B cell (primary cell): Measurements from ENCODE around the gene OGG1. TPM values are rescaled to one million over a fixed set of nuclear protein-coding genes. Genes with fewer than 3 reads are reported as not detected.

Experiments used
- ATAC-seq: fragments of 200-7000 bp; cut with Tn5 transposase; one replicate; pipeline ENCODE4 v1.10.0; 2021; ENCODE audit warnings: low read depth, mild to moderate bottlenecking, moderate number of reproducible peaks, moderate library complexity
- CTCF ChIA-PET: fragments of 350-600 bp; sonication (Branson Sonifier 250); formaldehyde crosslinking; loops from one replicate; lab custom pipeline; 2021; ENCODE audit warnings: antibody characterized with exemption, inconsistent platforms; lab: Charles Lee
- POLR2A ChIA-PET: fragments of 350-600 bp; sonication (Branson Sonifier 250); formaldehyde crosslinking; loops from one replicate; lab custom pipeline; 2021; ENCODE audit warnings: antibody characterized with exemption; lab: Charles Lee
- DNase-seq: peaks from one replicate; pipeline ENCODE4 v3.0.0; 2013
- H2AFZ ChIP-seq: 2 replicates; pipeline ENCODE4 v1.6.1; 2012; ENCODE audit warnings: mild to moderate bottlenecking, low read depth, low read length; ENCODE audit not compliant: insufficient read depth, poor library complexity, severe bottlenecking
- H3K27ac ChIP-seq, 2 donors: 1 replicate in 1 of 2; 2 replicates in 1 of 2; pipeline ENCODE4 v1.5.1; 2012 to 2013; ENCODE audit warnings: low read length in 2 of 2, mild to moderate bottlenecking in 2 of 2, moderate library complexity in 1 of 2
- H3K27me3 ChIP-seq, 4 experiments: fragments of 200-600 bp in 1 of 4; sonication (generic) in 1 of 4; replicated peaks in 1 of 4; 1 replicate in 2 of 4; 2 replicates in 2 of 4; pipeline versions ENCODE4 v1.6.1 to v1.7.0; 2013 to 2016; ENCODE audit warnings: low read length in 3 of 4, mild to moderate bottlenecking in 2 of 4, mixed read lengths in 1 of 4, moderate library complexity in 1 of 4; ENCODE audit not compliant: insufficient read depth in 4 of 4, control insufficient read depth in 3 of 4; ENCODE audit errors: control extremely low read depth in 1 of 4
- H3K36me3 ChIP-seq, 2 experiments: replicated peaks in 1 of 2; 1 replicate in 1 of 2; 2 replicates in 1 of 2; pipeline versions ENCODE4 v1.6.1 to v1.7.1; 2013; ENCODE audit warnings: low read length in 1 of 2; ENCODE audit not compliant: insufficient read depth in 2 of 2, control insufficient read depth in 1 of 2; ENCODE audit errors: control extremely low read depth in 1 of 2, extremely low read depth in 1 of 2
- H3K4me1 ChIP-seq, 2 donors: fragments of 200-600 bp in 1 of 2; sonication (generic) in 1 of 2; 1 replicate in 1 of 2; 2 replicates in 1 of 2; pipeline versions ENCODE4 v1.5.1 to v1.6.1; 2013 to 2017; ENCODE audit warnings: low read length in 2 of 2; ENCODE audit not compliant: control insufficient read depth in 2 of 2, insufficient read depth in 2 of 2
- H3K4me2 ChIP-seq: replicated peaks from 2 replicates; pipeline ENCODE3; 2012; ENCODE audit warnings: mild to moderate bottlenecking, low read depth, low read length; ENCODE audit not compliant: poor library complexity, severe bottlenecking
- H3K4me3 ChIP-seq, 5 experiments: fragments of 200-600 bp in 1 of 5; sonication (generic) in 1 of 5; 1 replicate in 3 of 5; 2 replicates in 2 of 5; pipeline versions ENCODE4 v1.5.1 to v1.7.0; 2011 to 2016; ENCODE audit warnings: low read length in 4 of 5, mild to moderate bottlenecking in 4 of 5, low read depth in 2 of 5, control low read depth in 1 of 5, moderate library complexity in 1 of 5; ENCODE audit not compliant: insufficient read depth in 1 of 5; ENCODE audit errors: control extremely low read depth in 1 of 5, extremely low read depth in 1 of 5
- H3K79me2 ChIP-seq: fragments of 200-600 bp; sonication (generic); one replicate; pipeline ENCODE4 v1.6.0; 2016; ENCODE audit warnings: low read length; ENCODE audit not compliant: control insufficient read depth, insufficient read depth
- H3K9ac ChIP-seq: fragments of 200-600 bp; sonication (generic); 2 replicates; pipeline ENCODE4 v1.6.1; 2017; ENCODE audit warnings: mild to moderate bottlenecking, low read length, moderate library complexity
- H3K9me3 ChIP-seq, 3 donors: one replicate each; pipeline versions ENCODE4 v1.6.1 to v1.7.1; 2013; ENCODE audit warnings: low read length in 2 of 3; ENCODE audit not compliant: control insufficient read depth in 2 of 3, insufficient read depth in 1 of 3; ENCODE audit errors: control extremely low read depth in 1 of 3
- H4K20me1 ChIP-seq: 2 replicates; pipeline ENCODE4 v1.6.0; 2012; ENCODE audit warnings: mild to moderate bottlenecking, low read length; ENCODE audit not compliant: insufficient read depth, control insufficient read depth, poor library complexity, severe bottlenecking
- H3K27ac Mint-ChIP-seq: one replicate; pipeline ENCODE4 v1.8.0; 2021; ENCODE audit warnings: mixed read lengths
- H3K27me3 Mint-ChIP-seq: one replicate; pipeline ENCODE4 v1.8.0; 2021; ENCODE audit warnings: mixed read lengths
- H3K4me1 Mint-ChIP-seq: one replicate; pipeline ENCODE4 v1.8.0; 2021; ENCODE audit warnings: mixed read lengths
- H3K4me3 Mint-ChIP-seq: one replicate; pipeline ENCODE4 v1.8.0; 2021; ENCODE audit warnings: mixed read lengths
- H3K9me3 Mint-ChIP-seq: one replicate; pipeline ENCODE4 v1.8.0; 2022; ENCODE audit warnings: mixed read lengths; ENCODE audit not compliant: insufficient read depth
- CTCF ChIP-seq: fragments of 200-600 bp; IDR thresholded peaks from one replicate; pipeline ENCODE4 v1.8.0; 2022; ENCODE audit warnings: antibody characterized with exemption, mild to moderate bottlenecking
- EZH2 ChIP-seq: IDR thresholded peaks from 2 replicates; pipeline ENCODE4 v1.6.1; 2012; ENCODE audit warnings: borderline replicate concordance, low read depth, mild to moderate bottlenecking, moderate library complexity, low read length; ENCODE audit not compliant: insufficient read depth, poor library complexity, severe bottlenecking
- WGBS: methylation state at CpG from one replicate; pipeline ENCODE4 v1.1.5; 2013; ENCODE audit warnings: missing lambda C conversion rate; ENCODE audit not compliant: insufficient coverage; 5-methylcytosine and 5-hydroxymethylcytosine counted together
- intact Hi-C: fragments of 100-400 bp; cut with micrococcal nuclease; formaldehyde crosslinking; loops from one replicate; pipeline ENCODE4 v1.10.0; 2022
- polyA plus RNA-seq: library from polyadenylated mRNA; depleted of rRNA; stranded (reverse); fragments of >200 nt; gene quantifications from 2 replicates; pipeline ENCODE4 v1.2.3, GENCODE V29; 2012
- total RNA-seq, 2 donors: library from RNA; stranded (reverse); fragments of 120-200 nt in 1 of 2; gene quantifications; 1 replicate in 1 of 2; 2 replicates in 1 of 2; pipeline versions ENCODE4 v1.2.3 to v1.2.4, GENCODE V29; 2013 to 2022

OGG1 gene
- total and polyA plus RNA-seq, 2 donors (not counting 1 experiment from before 2014, with no cell fraction given), result 45.6 to 81.6 TPM

- Histone ChIP-seq H3K4me3 (no peak overlapping the region), H3K9me3 (no peaks in the 10 kb centered on the region), H3K27me3 (no peaks in the 10 kb centered on the region), H3K36me3 (peaks cover 7 to 71% of the 10 kb centered on the region in 2 experiments), H3K27ac (no peak overlapping the region), H3K79me2 (peaks cover 32% of the 10 kb centered on the region), H4K20me1 (peaks cover 37% of the 10 kb centered on the region), H2AFZ (no peak overlapping the region), H3K9ac (no peak overlapping the region), H3K4me2 (no peak overlapping the region), H3K4me1 (peaks cover 13 to 16% of the 10 kb centered on the region in 2 donors)
- WGBS, result no CpG with 5 or more reads among the region's 2 CpGs
- intact Hi-C loops, result loop anchor here (10.0 kb wide), 1 partner anchor 378 kb away; the partner anchor contains the start of gene BRK1
- TF ChIP-seq CTCF, result no peak
- TF ChIP-seq EZH2, result no peak
- Mint-ChIP-seq H3K4me1 (peaks cover 37% of the 10 kb centered on the region), H3K9me3 (no peaks in the 10 kb centered on the region), H3K27me3 (no peaks in the 10 kb centered on the region), H3K4me3 (no peak overlapping the region), H3K27ac (no peak overlapping the region)
- DNase-seq, result no peak
- ChIA-PET POLR2A (interaction anchor here (1.1 to 1.5 kb wide), 2 partner anchors 11 to 12 kb away, joined by 3 to 4 read pairs; no protein-coding TSS in a partner anchor), CTCF (interaction anchor here (0.6 to 1.1 kb wide), 5 partner anchors 8 to 15 kb away, joined by 3 to 5 read pairs (median 3); partner anchors contain the start of gene OGG1)
- no peak for ATAC-seq
Measured at GRCh38 chr3:9736831-9737230, 12.9 kb upstream of the OGG1 start.

DNA sequence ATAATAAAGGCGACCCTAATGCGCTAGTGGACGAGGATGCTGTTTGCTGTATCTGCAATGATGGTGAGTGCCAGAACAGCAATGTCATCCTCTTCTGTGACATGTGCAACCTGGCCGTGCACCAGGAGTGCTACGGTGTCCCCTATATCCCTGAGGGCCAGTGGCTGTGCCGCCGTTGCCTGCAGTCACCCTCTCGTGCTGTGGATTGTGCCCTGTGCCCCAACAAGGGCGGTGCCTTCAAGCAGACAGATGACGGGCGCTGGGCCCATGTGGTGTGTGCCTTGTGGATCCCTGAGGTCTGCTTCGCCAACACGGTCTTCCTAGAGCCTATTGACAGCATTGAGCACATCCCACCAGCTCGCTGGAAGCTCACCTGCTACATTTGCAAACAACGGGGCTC, 10.6 kb upstream of the OGG1 start:
- Histone ChIP-seq H3K79me2 (peaks cover 17% of the 10 kb centered on the region), H3K4me1 (no peaks in the 10 kb centered on the region), H4K20me1 (peaks cover 21% of the 10 kb centered on the region), H3K4me2 (no peak overlapping the region), H3K4me3 (no peak overlapping the region), H2AFZ (no peak overlapping the region), H3K27ac (no peak overlapping the region), H3K36me3 (peaks cover 7 to 93% of the 10 kb centered on the region in 2 experiments), H3K9me3 (no peaks in the 10 kb centered on the region), H3K27me3 (no peaks in the 10 kb centered on the region), H3K9ac (no peak overlapping the region)
- 97% methylated on average over 15 of the region's 15 CpGs for WGBS
- Mint-ChIP-seq H3K27ac (no peak overlapping the region), H3K4me1 (peaks cover 18% of the 10 kb centered on the region), H3K9me3 (no peaks in the 10 kb centered on the region), H3K4me3 (no peak overlapping the region), H3K27me3 (no peaks in the 10 kb centered on the region)
- TF ChIP-seq EZH2 (no peak), CTCF (no peak)
- ChIA-PET CTCF (interaction anchor here (1.4 kb wide), 1 partner anchor 12 kb away, joined by 4 read pairs; no protein-coding TSS in a partner anchor), POLR2A (no interaction called here)
- DNase-seq (no peak), ATAC-seq (no peak)
- intact Hi-C loops, result loop anchor here (10.0 kb wide), 1 partner anchor 376 kb away; the partner anchor contains the start of gene BRK1
